Suppressor macrophage treated with lipopolysaccharide for 1 hour (primary cell): ENCODE data around the gene NSDHL.

Experiments used
- DNase-seq, 3 donors: peaks; one replicate each; pipeline ENCODE4 v3.0.0-alpha.2; 2020 to 2022

NSDHL gene

DNA sequence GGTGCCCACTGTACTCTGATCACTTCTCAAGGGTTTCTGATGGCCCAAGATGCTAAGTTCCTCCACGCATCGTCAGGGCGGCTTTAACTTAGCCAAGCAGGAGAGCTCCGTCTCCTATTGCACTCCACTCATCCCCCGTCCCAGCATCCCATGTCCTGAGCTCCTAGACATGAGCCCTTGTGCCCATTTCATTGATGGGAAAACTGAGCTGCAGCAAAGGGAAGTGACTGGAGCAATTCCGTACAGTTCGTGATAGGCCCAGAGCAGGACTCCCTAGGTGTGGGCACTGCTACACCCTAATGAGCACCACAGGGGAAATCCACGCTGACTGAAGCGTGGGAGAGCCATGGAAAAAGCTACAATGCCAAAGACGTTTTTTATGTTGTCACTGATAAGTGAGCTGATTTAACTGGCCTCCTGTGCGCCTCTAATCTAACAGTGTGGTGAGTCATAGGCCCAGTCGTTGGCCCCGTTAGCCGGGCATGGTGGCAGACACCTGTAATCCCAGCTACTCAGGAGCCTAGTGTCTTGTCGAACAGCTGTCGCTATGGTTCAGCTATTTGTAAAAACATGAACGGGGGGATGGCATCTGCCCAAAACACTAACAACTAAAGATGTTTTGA lies 14.9 kb downstream of the NSDHL start:
- DNase-seq: no peak

DNA sequence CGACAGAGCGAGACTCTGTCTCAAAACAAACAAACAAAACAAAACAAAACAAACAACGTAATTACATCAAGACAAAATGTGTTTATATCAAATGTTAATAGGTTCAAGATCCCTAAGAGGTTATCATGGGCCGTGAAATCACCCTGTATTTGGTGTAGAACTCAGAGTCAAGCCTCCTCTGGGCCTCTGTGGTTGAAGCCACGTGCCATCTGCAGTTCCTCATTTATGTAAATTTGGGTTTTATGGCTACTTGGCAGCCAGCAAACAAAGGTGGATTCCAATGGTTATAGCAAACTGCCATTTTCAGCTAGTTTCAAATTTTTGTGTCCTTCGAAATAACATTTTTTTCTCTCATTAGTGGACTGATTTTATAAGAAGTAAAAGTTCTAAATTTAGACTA lies 16.4 kb downstream of the NSDHL start:
- DNase-seq: peak in 2 of 3 donors; percentile 6 to 10

DNA sequence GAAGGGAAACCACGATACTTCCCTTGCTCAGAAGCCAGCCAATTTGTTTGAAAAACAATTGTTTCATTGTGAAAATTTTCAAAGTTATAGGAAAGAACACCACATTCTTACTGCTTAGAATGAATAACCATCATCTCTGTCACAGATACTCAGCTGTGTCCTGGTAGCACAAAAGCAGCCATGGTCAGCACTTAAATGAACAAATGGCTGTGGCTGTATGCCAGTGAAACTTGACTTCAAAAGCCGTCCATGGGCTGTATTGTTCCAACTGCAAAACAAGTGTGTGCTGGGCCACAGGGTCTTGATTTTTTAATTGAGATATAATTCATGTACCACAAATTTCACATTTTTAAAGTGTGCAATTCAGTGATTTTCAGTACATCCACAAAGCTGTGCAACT lies 19.6 kb downstream of the NSDHL start:
- no peak for DNase-seq

DNA sequence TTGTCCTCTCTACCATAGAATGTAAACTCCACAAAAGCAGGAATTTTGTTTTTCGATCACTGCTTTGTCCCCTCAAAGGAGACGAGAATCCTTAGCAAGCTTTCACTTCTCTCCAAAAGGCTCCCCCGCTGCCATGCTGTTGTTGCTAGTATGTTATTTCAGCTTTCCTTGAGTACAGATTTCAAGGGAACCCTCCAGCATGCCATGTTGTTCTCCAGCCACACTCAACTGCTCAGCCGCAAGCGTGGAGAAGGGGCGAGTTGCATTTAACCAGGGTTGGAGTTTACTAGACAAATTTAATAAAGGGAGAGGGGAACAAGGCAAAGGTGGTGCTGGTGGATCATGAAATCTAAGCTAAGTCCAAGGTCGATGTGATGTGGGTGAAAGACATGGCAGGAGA lies 23.1 kb downstream of the NSDHL start:
- no peak for DNase-seq

DNA sequence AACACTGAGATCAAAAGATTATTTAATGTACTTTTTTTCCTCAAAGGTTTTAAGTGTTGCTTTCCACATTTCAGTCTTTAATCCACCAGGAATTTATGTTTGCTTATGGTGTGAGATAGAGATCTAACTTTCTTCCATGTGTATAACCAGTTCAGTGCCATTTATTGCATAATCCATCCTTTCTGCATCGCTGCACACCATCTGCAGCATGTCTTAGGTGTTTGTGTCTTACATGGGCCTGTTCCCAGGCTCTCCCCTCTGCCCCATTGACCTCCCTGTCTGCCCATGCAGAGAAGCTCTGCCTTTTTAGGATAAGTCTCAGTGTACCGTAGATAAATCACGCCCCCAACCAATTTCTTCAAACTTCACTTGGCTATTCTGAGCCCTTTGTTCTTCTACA lies 30.3 kb downstream of the NSDHL start:
- no peak for DNase-seq

DNA sequence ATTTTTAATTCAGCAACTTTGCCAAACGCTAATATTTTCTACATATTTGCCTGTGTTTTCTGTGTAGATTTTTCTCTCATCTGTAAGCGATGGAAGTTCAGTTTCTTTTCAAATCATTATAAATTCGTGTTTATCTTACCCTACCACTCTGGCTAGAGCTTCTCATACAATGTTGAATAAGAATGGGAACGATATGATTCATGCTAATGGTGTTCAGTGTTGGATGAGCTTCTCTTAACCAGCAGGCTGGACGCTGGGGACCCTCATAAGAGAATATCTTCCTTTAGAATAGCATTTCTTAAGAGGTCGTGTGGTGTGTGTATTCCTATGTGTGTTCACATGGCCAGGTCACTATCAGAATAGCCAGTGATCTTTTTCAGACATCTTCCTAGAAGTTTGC lies 31.0 kb downstream of the NSDHL start:
- DNase-seq: no peak

DNA sequence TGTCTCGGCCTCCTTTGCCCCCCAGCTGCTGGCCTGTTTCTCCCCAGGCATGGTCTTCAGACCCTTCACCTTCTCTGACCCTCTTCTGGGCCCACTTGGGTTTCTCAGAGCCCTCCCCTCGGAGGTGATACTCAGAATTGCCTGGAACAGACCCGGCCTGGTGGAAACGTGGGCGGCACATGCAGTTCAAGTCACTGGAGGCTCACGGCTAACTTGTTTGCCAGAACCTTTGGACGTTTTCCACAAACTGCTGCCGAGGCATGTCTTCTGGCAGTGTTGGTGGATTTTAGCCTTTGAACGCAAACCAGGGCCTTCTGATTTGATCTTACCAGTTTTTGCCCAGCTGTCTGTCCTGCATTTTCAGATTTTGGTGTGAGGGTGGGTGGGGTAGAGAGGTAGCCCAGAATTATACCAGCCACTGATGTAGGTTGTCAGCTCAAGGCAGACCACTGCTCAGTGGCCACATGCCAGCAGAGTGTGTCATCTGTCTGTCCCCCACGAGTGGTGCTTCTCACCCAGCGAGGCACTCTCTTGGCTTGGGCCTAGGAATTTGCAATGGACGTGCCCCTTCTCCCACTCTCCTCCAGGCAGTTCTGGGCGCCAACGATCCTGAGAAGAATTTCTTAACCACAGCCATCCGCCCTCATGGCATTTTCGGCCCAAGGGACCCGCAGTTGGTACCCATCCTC lies 34.5 kb downstream of the NSDHL start:
- DNase-seq: no peak

DNA sequence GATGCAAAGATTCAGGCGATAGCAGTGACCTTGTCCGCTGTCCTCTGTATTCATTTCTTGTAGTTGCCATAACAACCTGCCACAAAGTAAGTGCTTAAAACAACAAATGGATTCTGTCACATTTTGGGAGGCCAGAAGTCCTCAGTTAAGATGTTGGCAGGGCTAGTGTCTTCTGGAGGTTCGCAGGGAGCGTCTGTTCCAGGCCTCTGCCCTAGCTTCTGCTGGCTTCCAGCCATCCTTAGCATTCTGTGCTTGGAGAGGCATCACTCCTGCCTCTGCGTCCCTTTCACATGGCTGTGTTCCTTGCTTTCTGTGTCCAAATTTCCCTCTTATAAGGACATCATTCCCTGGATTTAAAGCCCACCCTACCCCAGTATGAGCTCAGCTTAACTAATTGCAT lies 35.5 kb downstream of the NSDHL start:
- DNase-seq: no peak

DNA sequence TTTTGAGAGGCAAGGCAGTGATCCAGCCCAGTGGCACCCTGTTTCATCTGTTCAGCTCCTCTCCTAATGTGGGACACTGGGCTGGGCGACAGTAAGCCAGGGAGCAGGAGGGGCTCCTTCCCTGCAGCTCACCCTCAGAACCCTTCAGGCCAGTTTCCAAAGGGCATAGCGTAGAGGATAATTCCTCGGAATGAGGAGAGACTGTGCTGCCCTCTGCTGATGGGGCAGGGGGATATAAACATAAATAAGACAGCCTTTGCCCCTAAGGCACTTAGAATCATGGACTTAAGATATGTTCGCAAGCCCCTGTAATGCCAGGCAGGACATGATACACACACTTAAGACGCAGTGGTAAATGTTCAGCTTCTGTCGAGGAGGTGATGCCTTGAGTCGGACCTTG lies 39.1 kb downstream of the NSDHL start:
- DNase-seq: no peak

DNA sequence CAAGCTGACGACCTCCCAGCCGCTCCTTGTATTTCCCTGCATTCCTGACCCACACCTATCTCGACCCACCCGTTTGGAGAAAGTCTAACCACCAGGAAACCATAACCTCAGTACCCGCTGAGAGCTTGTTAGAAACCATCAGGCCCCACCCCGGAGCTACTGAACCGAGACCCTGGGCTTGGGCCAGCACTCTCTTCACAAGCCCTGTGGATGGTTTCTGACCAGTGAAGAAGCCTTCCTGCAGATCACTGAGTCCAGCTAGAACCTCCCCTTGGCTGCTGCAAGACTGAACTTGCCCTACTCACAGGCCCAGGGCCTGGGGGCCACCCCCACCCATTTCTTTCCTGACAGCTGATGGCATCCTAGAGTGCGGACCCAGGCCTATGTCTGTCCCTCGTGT lies 40.4 kb downstream of the NSDHL start:
- DNase-seq: no peak

DNA sequence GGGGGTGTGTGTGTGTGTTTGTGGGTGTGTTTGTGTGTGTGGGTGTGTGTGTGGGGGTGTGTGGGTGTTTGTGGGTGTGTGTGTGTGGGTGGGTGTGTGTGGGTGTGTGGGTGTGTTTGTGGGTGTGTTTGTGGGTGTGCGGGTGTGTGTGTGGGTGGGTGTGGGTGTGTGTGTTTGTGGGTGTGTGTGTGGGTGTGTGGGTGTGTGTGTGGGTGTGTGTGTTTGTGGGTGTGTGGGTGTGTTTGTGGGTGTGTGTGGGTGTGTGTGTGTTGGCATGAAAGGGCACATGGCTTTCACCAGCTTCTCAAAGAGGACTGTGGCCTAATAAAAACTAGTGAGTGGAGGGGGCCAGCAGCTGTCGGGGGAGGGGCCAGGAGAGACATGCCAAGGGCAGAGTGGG lies 41.7 kb downstream of the NSDHL start:
- DNase-seq: no peak

DNA sequence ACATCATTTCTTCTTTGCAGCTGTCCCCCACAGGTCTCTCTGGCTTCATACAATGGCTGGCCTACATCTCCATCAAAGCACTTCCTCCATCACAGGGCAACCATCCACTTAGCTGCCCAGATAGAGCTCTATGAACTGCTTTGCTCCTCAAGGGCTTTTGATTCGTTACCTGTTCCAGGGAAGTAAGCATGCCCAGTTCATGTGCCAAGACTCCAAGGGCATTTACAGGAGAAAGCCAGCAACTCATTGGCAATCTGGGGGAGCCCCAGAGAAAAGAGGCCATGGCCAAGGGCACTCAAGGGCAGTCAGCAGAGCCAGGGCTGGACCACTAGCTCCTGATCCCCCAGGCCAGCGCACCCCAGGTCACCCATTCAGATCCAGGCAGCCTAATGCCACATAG lies 42.5 kb downstream of the NSDHL start:
- DNase-seq: no peak

DNA sequence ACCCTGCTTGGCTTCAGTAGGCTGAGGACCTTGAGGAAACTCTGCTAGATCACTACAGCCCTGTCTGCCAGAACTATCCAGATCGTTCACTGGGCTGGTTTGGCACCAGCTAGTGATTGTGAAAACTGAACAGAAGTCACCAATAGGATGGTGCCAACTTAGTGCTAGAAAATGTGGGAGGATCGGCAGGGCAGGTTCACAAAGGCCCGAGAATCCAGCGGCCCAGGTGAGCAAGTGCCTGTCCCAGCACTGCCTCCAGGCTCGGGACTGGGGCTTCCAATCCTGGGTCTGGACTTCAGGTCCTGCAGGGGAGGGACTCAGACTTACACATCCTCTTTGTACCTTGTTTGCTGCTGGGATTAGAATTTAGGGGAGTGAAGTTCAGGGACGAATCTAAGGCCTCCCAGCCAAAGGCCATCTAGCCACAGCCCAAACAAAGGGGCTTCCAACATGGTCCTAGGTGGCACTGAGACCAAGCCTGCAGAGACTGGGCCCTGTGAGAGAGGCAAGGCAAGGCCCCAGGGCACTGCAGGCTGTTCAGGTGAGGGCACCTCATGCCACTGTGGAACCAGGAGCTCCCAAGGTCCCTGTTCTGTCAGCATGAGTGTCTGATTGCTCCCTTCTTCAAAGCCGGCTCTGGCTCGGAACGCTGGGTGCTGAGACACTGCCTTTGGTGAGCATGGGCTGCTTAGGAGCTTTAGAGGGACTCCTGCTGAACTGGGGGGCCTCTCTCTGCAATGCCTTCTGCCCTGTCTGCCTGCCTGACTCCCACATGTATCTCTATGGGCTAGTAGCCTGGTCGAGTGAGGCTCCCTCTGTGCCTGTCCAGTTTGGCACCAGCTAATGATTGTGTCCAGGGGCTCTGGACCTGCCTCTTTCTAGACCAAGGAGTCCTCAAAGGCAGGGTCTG lies 46.3 kb downstream of the NSDHL start:
- DNase-seq: no peak

DNA sequence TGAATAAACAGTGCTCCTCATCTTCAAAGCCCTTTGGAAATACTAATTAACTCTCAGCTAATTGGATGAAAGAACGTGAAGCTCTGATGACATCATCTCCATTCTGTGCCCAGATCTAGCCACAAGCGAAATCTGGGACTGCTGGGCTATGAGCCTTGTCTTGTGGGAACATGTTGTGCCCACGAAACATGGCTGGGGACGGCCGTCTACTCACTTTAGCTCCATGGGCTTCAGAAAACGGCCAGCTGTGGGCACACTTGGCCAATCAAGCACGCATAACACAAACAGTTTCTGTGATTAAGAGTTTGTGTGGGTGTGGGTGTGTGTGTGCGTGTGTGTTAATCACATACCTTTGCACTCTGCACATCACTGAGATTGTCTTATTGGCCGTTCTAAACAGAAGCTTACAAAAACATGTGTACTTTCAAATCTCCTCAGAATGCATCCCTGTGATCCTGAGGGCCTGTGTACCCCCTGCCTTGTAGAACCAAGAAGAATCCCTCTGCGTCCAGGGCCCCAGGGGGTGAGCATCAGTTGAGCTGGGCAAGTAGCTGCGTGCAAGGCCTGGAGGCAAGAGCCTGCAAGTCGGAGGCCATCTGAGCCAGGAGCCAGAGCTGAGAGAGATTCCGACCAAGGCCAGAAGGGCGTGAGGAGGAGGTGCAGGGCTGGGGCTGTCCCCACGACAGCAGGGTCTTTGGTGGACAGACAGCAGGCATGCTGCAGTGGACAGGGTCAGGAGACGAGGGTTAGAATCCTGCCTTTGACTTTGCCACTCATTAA lies 48.3 kb downstream of the NSDHL start:
- no peak for DNase-seq

DNA sequence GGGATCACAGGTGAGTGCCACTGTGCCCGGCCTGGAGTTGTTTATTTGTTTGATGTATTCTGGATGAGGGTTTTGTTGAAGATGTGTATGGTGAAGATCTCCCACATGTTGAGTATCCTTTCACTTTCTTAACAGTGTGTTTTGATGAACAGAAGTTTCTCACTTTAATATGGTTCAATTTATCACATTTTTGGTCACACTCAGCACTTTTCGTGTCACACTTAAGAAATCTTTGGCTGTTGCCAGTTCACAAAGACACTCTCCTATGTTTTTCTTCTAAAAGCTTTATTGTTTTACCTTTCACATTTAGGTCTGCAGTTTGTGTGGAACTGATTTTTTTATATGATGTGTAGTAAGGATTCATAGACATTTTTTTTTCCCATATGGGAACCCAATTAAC lies 50.4 kb downstream of the NSDHL start:
- no peak for DNase-seq

DNA sequence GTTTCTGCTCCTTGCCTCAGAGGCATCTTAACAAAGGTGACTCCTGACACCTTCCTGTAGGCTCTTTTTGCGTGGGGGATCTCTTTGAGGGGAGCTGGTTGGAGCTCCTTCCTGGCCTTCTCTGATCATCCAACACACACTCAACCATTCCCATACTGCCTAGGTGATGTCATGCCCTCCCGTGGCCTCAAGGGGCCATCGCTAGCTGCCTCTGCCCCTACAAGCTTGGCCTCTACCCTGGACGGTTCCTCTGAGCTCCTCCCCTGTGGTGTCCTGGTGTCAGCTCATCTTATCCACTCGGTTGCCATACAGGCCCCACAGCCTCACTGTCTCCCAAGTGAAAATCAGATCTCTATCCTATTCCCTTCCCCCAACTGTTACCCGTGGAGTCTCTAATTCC lies 53.3 kb downstream of the NSDHL start:
- DNase-seq: no peak

DNA sequence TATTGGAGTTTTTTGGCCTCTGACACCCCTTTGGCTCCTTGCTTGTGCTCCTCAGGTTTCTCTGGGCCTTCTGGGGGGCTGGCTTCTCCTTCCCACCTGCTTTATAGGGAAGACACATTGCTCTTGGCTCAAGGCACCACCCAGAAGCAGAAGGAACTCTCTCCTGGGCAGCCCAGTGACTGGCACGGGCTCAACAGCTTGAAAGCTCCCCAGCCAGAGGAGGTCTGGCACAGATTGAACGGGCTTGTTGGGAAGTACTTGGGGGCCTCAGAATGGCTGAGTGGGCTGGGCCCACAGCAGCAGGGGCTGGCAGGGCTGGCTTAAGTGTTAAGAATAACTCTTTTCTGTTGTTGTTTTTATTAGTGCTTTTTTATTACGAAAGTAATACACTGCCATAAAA lies 55.9 kb downstream of the NSDHL start:
- no peak for DNase-seq

DNA sequence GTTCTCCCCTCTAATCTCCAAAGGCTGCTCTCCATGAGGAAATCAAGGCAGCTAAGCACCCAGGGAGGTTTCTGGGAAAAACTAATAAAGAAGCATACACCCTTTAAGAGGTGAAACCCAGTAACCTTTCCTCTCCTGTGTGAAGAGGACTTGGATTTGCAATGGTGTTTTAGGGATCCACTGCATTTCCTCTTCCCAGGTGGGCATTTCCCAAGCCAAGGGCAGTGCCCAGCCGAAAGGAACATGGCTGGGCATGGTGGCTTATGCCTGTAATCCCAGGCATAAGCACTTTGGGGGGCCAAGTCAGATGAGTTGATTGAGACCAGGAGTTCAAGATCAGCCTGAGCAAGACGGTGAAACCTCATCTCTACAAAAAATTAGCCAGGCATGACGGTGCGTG lies 61.6 kb downstream of the NSDHL start:
- no peak for DNase-seq

DNA sequence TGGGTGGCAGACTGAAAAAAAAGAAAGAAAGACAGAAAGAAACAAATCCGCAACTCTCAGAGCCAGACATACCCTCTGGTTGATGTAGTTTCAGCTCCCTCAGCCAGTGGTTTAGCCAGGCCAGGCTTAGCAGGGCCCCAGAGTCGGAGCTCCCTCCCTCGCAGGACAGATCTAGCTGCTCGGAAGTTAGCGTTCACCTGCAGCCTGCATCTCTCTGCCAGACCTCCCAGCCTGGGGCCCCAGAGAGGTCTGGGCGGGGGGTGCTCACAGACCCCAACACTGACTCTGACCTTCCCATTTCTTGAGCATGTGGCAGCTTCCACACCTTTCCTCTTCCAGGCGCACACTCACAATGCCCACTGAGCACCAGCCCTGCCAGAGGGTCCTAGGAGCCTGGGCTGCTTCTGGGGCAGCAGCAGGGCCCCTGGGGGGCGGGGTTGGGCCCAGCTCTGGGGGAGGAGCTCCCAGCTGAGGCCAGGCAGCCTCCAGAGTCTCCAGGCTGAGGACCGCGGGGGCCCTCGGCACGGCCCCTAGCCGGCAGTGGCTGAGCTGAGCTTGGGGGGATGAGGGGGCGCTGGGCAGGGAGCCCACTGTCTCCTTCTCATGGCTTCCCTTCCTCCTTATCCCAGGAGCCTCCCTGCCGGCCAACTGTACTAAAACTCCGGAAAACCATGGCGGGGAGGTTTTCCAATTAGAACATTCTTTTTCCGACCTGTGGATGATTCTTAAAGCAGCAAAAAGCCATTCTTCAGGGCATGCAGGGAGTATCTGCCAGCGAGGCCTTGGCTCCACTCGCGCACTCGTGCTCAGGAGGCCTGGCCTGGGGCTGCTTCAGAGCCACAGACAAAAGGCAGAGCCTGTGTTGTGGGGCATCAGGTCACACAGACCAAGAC lies 62.4 kb downstream of the NSDHL start:
- DNase-seq: no peak

DNA sequence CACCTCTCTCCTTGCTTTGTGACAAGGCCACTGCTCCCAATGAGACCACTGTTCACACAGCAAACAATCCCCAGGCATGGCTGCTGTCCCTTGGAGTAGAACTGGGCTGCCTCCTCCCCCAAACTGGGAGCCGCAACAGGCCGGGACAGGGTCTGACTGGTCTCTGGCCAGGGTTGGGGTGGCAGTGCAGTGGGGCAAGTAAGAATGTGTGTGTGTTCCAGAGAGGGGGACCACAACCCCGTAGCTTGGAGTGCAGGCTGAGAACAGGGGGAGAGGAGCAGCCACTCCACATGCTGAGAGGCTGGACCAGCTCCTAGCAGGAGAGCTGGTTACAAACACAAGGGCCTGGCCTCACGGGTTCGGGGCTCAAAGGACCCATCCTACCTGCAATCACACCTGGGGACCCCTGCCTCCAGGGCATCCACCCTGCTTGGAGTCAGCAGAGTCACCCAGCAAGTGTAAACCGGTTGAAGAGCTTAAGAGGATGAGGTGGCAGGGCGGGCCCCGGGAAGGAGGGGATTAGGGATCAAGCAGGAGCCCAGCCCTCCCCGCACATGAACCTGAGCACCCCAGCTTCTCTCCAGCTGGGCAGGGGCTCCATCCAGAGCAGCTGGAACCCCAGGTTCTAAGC lies 63.2 kb downstream of the NSDHL start:
- DNase-seq: no peak

DNA sequence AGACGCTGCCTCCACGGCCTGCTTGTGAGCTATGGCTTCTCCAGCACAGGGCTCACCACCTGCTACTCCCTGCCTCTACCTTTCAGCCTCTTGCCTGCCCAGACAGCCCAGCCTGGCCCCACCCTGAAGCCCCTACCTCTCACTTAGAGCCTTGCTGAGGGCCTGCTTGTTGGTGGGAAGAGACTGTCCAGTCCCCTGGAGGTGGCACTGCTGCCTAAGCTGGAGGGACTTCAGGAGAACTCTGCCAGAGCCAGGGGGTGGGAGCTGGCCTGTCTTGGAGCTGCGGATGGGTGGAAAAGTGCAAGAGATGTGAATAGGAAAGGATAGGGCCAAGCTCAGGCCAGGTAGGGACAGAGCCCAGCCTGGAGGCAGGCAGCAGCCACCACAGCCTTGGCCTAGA lies 64.3 kb downstream of the NSDHL start:
- DNase-seq: no peak
